ENCODE measurements around the gene BSND. TPM values are rescaled to one million over a fixed set of nuclear protein-coding genes. Genes with fewer than 3 reads are reported as not detected.

BSND gene
- total RNA-seq, 2 donors from 2014 or later, result not detected

- no peaks in the 10 kb centered on the region for H3K36me3 ChIP-seq
- peak overlapping the region; percentile 57 for H3K4me3 ChIP-seq
- H3K9me3 ChIP-seq, result no peaks in the 10 kb centered on the region
- no peaks in the 10 kb centered on the region for H3K4me1 ChIP-seq
- peak overlapping the region; percentile 53 for H3K27ac ChIP-seq
- peaks cover 9% of the 10 kb centered on the region for H3K27me3 ChIP-seq
- intact Hi-C loops (cut with DNase I), result no loop called here
- no peak for TF ChIP-seq CTCF (IDR thresholded peaks at IDR 0.05)
- H3K9ac ChIP-seq (ENCODE audit: low read depth in 2 of 2, low read length in 2 of 2), result no peak overlapping the region
- no peak for DNase-seq
These were observed 40.2 kb downstream of the BSND start for GRCh38 chr1:55038974-55039341.

GRCh38 chr1:55039342-55040082, 40.8 kb downstream of the BSND start, which contains the start of gene PCSK9:
PCSK9 (plus strand) TSS chr1:55039548; CDS start chr1:55039838, 290 bp downstream.
- H3K36me3 ChIP-seq, result no peaks in the 10 kb centered on the region
- H3K4me1 ChIP-seq, result no peaks in the 10 kb centered on the region
- no peaks in the 10 kb centered on the region for H3K9me3 ChIP-seq
- DNase-seq, result peak; percentile 86
- no peak for TF ChIP-seq CTCF (IDR thresholded peaks at IDR 0.05)
- peak within 1 kb of the TSS; percentile 53 for H3K27ac ChIP-seq
- peaks cover 9% of the 10 kb centered on the region for H3K27me3 ChIP-seq
- H3K9ac ChIP-seq (ENCODE audit: low read depth in 2 of 2, low read length in 2 of 2), result peak within 1 kb of the TSS in 1 of 2 donors; percentile 72
- intact Hi-C loops (cut with DNase I), result no loop called here
- peak within 1 kb of the TSS; percentile 57 for H3K4me3 ChIP-seq

GRCh38 chr1:55040083-55040932, 41.6 kb downstream of the BSND start:
- H3K27ac ChIP-seq, result peak overlapping the region; percentile 53
- H3K4me3 ChIP-seq, result peak overlapping the region; percentile 57
- intact Hi-C loops (cut with DNase I), result no loop called here
- H3K4me1 ChIP-seq, result no peaks in the 10 kb centered on the region
- peak overlapping the region in 1 of 2 donors; percentile 72 for H3K9ac ChIP-seq (ENCODE audit: low read depth in 2 of 2, low read length in 2 of 2)
- peak; percentile 42 for DNase-seq
- H3K9me3 ChIP-seq, result no peaks in the 10 kb centered on the region
- H3K36me3 ChIP-seq, result no peaks in the 10 kb centered on the region
- peaks cover 9% of the 10 kb centered on the region for H3K27me3 ChIP-seq
- no peak for TF ChIP-seq CTCF (IDR thresholded peaks at IDR 0.05)

- H3K9ac ChIP-seq (ENCODE audit: low read depth in 2 of 2, low read length in 2 of 2), result peak overlapping the region in 1 of 2 donors; percentile 37
- no peak for TF ChIP-seq CTCF (IDR thresholded peaks at IDR 0.05)
These were observed 42.3 kb downstream of the BSND start for GRCh38 chr1:55040933-55041494.

GRCh38 chr1:55041613-55042012, 42.9 kb downstream of the BSND start:
- H3K4me3 ChIP-seq, result peak overlapping the region; percentile 57
- H3K27me3 ChIP-seq, result peaks cover 9% of the 10 kb centered on the region
- no peak overlapping the region for H3K9ac ChIP-seq (ENCODE audit: low read depth in 2 of 2, low read length in 2 of 2)

More at GRCh38 chr1:55040933-55041494, 42.3 kb downstream of the BSND start:
- peak overlapping the region; percentile 57 for H3K4me3 ChIP-seq
- no peak overlapping the region for H3K27ac ChIP-seq
- H3K4me1 ChIP-seq, result no peaks in the 10 kb centered on the region
- peaks cover 9% of the 10 kb centered on the region for H3K27me3 ChIP-seq
- no peaks in the 10 kb centered on the region for H3K9me3 ChIP-seq
- DNase-seq, result no peak
- intact Hi-C loops (cut with DNase I), result no loop called here
- no peaks in the 10 kb centered on the region for H3K36me3 ChIP-seq

More at GRCh38 chr1:55041613-55042012, 42.9 kb downstream of the BSND start:
- Histone ChIP-seq H3K27ac (no peak overlapping the region), H3K4me1 (no peaks in the 10 kb centered on the region), H3K36me3 (no peaks in the 10 kb centered on the region), H3K9me3 (no peaks in the 10 kb centered on the region)
- intact Hi-C loops (cut with DNase I), result no loop called here
- DNase-seq, result no peak
- no peak for TF ChIP-seq CTCF (IDR thresholded peaks at IDR 0.05)

All from colonic mucosa (tissue), 4 donors.